ENCODE measurements around the gene TAX1BP1.

The TAX1BP1 gene

GRCh38 chr7:27825891-27826290 is 85.9 kb downstream of the TAX1BP1 start:
- Histone ChIP-seq H2AFZ (ENCODE audit: low read depth, low read length) (no peak overlapping the region), H3K4me3 (ENCODE audit: insufficient read depth in 1 of 2, low read depth in 1 of 2, low read length in 2 of 2) (no peak overlapping the region), H3K18ac (ENCODE audit: low read depth in 1 of 2, low read length in 2 of 2) (no peak overlapping the region), H3K79me1 (replicated peaks; ENCODE audit: low read length, poor library complexity, severe bottlenecking) (peaks cover 10% of the 10 kb centered on the region), H3K23ac (ENCODE audit: low read length in 2 of 2) (no peak overlapping the region), H2BK120ac (ENCODE audit: low read depth, low read length) (no peak overlapping the region), H3K27ac (ENCODE audit: low read length, poor library complexity, severe bottlenecking) (no peak overlapping the region), H2AK5ac (ENCODE audit: low read length, severe bottlenecking) (no peak overlapping the region), H3K9me3 (ENCODE audit: control insufficient read depth, low read length) (no peaks in the 10 kb centered on the region), H3K9ac (ENCODE audit: low read length) (no peak overlapping the region), H2BK12ac (ENCODE audit: low read length in 2 of 2) (no peak overlapping the region), H3K36me3 (ENCODE audit: control insufficient read depth in 1 of 2, insufficient read depth in 2 of 2, low read depth in 1 of 2, low read length in 2 of 2) (peaks cover 4 to 60% of the 10 kb centered on the region in 2 experiments), H3K4me2 (ENCODE audit: low read length, poor library complexity, severe bottlenecking) (no peak overlapping the region), H3K14ac (ENCODE audit: low read length in 2 of 2) (no peak overlapping the region), H3K27me3 (ENCODE audit: control insufficient read depth in 1 of 2, insufficient read depth in 1 of 2, low read length in 2 of 2) (no peaks in the 10 kb centered on the region), H2BK5ac (ENCODE audit: low read depth, low read length, poor library complexity, severe bottlenecking) (no peak overlapping the region), H4K8ac (ENCODE audit: low read length) (no peak overlapping the region), H3K4ac (ENCODE audit: low read depth in 1 of 2, low read length in 2 of 2) (no peak overlapping the region), H3K4me1 (ENCODE audit: control insufficient read depth, insufficient read depth, low read depth, low read length) (no peaks in the 10 kb centered on the region), H2BK15ac (ENCODE audit: low read depth, poor library complexity, severe bottlenecking) (no peak overlapping the region), H4K91ac (ENCODE audit: low read length) (no peak overlapping the region)
- DNase-seq, result no peak
- no CpG with 5 or more reads among the region's 2 CpGs for WGBS

DNA sequence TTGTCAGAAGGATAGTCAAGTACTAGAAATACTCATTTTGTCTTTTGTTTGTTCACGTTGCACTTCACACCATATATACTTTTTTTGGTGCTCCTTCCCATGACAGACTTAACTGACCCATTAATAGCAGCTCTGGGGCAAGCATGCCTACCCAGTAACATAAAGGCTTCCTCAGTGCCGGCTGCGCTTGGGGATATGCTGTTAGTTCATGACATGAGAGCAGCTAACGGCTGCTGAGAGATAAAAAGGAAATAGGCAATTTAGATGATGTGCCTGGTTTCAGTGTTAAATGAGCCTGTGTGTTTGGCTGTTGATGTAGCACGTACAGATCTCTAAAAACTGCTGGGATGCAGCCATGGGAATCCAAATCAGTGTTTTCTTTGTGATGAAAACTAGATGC is 86.4 kb downstream of the TAX1BP1 start:
- no peak for DNase-seq
- no peak overlapping the region for H2BK120ac ChIP-seq (ENCODE audit: low read depth, low read length)
- peaks cover 10% of the 10 kb centered on the region for H3K79me1 ChIP-seq (replicated peaks; ENCODE audit: low read length, poor library complexity, severe bottlenecking)
- H2BK15ac ChIP-seq (ENCODE audit: low read depth, poor library complexity, severe bottlenecking), result no peak overlapping the region
- no peaks in the 10 kb centered on the region for H3K4me1 ChIP-seq (ENCODE audit: control insufficient read depth, insufficient read depth, low read depth, low read length)
- peaks cover 4 to 64% of the 10 kb centered on the region in 2 experiments for H3K36me3 ChIP-seq (ENCODE audit: control insufficient read depth in 1 of 2, insufficient read depth in 2 of 2, low read depth in 1 of 2, low read length in 2 of 2)
- WGBS, result 27% methylated on average over 5 of the region's 5 CpGs
- no peak overlapping the region for H4K8ac ChIP-seq (ENCODE audit: low read length)
- no peak overlapping the region for H3K4me2 ChIP-seq (ENCODE audit: low read length, poor library complexity, severe bottlenecking)
- H3K18ac ChIP-seq (ENCODE audit: low read depth in 1 of 2, low read length in 2 of 2), result no peak overlapping the region
- no peak overlapping the region for H3K4ac ChIP-seq (ENCODE audit: low read depth in 1 of 2, low read length in 2 of 2)
- H3K23ac ChIP-seq (ENCODE audit: low read length in 2 of 2), result no peak overlapping the region
- no peak overlapping the region for H4K91ac ChIP-seq (ENCODE audit: low read length)
- H3K27me3 ChIP-seq (ENCODE audit: control insufficient read depth in 1 of 2, insufficient read depth in 1 of 2, low read length in 2 of 2), result no peaks in the 10 kb centered on the region
- H2AK5ac ChIP-seq (ENCODE audit: low read length, severe bottlenecking), result no peak overlapping the region
- no peak overlapping the region for H3K4me3 ChIP-seq (ENCODE audit: insufficient read depth in 1 of 2, low read depth in 1 of 2, low read length in 2 of 2)
- H3K9ac ChIP-seq (ENCODE audit: low read length), result no peak overlapping the region
- H3K9me3 ChIP-seq (ENCODE audit: control insufficient read depth, low read length), result no peaks in the 10 kb centered on the region
- no peak overlapping the region for H3K14ac ChIP-seq (ENCODE audit: low read length in 2 of 2)
- H3K27ac ChIP-seq (ENCODE audit: low read length, poor library complexity, severe bottlenecking), result no peak overlapping the region
- H2BK12ac ChIP-seq (ENCODE audit: low read length in 2 of 2), result no peak overlapping the region
- H2BK5ac ChIP-seq (ENCODE audit: low read depth, low read length, poor library complexity, severe bottlenecking), result no peak overlapping the region
- no peak overlapping the region for H2AFZ ChIP-seq (ENCODE audit: low read depth, low read length)

- Histone ChIP-seq H3K27ac (ENCODE audit: low read length, poor library complexity, severe bottlenecking) (no peak overlapping the region), H3K9me3 (ENCODE audit: control insufficient read depth, low read length) (no peaks in the 10 kb centered on the region), H2BK5ac (ENCODE audit: low read depth, low read length, poor library complexity, severe bottlenecking) (no peak overlapping the region), H3K4me1 (ENCODE audit: control insufficient read depth, insufficient read depth, low read depth, low read length) (peaks cover 5% of the 10 kb centered on the region), H3K18ac (ENCODE audit: low read depth in 1 of 2, low read length in 2 of 2) (no peak overlapping the region), H2BK12ac (ENCODE audit: low read length in 2 of 2) (no peak overlapping the region), H3K4me2 (ENCODE audit: low read length, poor library complexity, severe bottlenecking) (no peak overlapping the region), H2BK120ac (ENCODE audit: low read depth, low read length) (no peak overlapping the region), H4K91ac (ENCODE audit: low read length) (no peak overlapping the region), H4K8ac (ENCODE audit: low read length) (no peak overlapping the region), H3K23ac (ENCODE audit: low read length in 2 of 2) (no peak overlapping the region), H3K79me1 (replicated peaks; ENCODE audit: low read length, poor library complexity, severe bottlenecking) (peaks cover 6% of the 10 kb centered on the region), H2AK5ac (ENCODE audit: low read length, severe bottlenecking) (no peak overlapping the region), H3K14ac (ENCODE audit: low read length in 2 of 2) (no peak overlapping the region), H3K4ac (ENCODE audit: low read depth in 1 of 2, low read length in 2 of 2) (no peak overlapping the region), H2BK15ac (ENCODE audit: low read depth, poor library complexity, severe bottlenecking) (no peak overlapping the region), H3K4me3 (ENCODE audit: insufficient read depth in 1 of 2, low read depth in 1 of 2, low read length in 2 of 2) (no peak overlapping the region), H2AFZ (ENCODE audit: low read depth, low read length) (no peak overlapping the region), H3K36me3 (ENCODE audit: control insufficient read depth in 1 of 2, insufficient read depth in 2 of 2, low read depth in 1 of 2, low read length in 2 of 2) (peaks cover 24 to 67% of the 10 kb centered on the region in 2 experiments), H3K9ac (ENCODE audit: low read length) (no peak overlapping the region), H3K27me3 (ENCODE audit: control insufficient read depth in 1 of 2, insufficient read depth in 1 of 2, low read length in 2 of 2) (no peaks in the 10 kb centered on the region)
- DNase-seq, result no peak
- 89% methylated on average over 7 of the region's 7 CpGs for WGBS
Measured at GRCh38 chr7:27834179-27834921, 94.4 kb downstream of the TAX1BP1 start.

DNA sequence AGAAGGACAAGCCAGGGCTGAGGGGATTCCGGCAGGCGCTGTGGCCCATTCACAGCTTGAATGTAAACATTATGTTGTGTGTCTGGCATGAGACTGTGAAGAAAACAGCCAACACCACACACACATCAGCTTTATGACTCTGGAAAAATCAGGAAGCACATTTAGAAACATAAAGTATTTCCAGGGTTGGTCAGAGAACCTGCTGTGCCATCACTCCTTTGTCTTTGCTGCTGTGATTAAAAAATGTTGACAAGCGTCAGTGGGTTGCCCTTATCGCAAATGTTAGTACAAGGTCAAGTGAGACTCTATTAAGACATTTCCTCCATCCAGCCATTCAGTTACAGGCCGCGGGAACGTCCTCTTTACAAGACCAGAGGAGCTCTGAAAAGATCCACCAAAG is 95.4 kb downstream of the TAX1BP1 start:
- H3K9me3 ChIP-seq (ENCODE audit: control insufficient read depth, low read length), result no peaks in the 10 kb centered on the region
- no peak overlapping the region for H3K9ac ChIP-seq (ENCODE audit: low read length)
- H4K91ac ChIP-seq (ENCODE audit: low read length), result no peak overlapping the region
- 19% methylated on average over 6 of the region's 7 CpGs for WGBS
- no peak overlapping the region for H3K27ac ChIP-seq (ENCODE audit: low read length, poor library complexity, severe bottlenecking)
- no peak overlapping the region for H2BK12ac ChIP-seq (ENCODE audit: low read length in 2 of 2)
- H3K4me3 ChIP-seq (ENCODE audit: insufficient read depth in 1 of 2, low read depth in 1 of 2, low read length in 2 of 2), result no peak overlapping the region
- no peak overlapping the region for H2BK15ac ChIP-seq (ENCODE audit: low read depth, poor library complexity, severe bottlenecking)
- H3K4me1 ChIP-seq (ENCODE audit: control insufficient read depth, insufficient read depth, low read depth, low read length), result peaks cover 5% of the 10 kb centered on the region
- H3K14ac ChIP-seq (ENCODE audit: low read length in 2 of 2), result no peak overlapping the region
- H4K8ac ChIP-seq (ENCODE audit: low read length), result no peak overlapping the region
- H3K4ac ChIP-seq (ENCODE audit: low read depth in 1 of 2, low read length in 2 of 2), result no peak overlapping the region
- peak; percentile 75 for DNase-seq
- no peak overlapping the region for H2BK5ac ChIP-seq (ENCODE audit: low read depth, low read length, poor library complexity, severe bottlenecking)
- no peak overlapping the region for H2BK120ac ChIP-seq (ENCODE audit: low read depth, low read length)
- H3K4me2 ChIP-seq (ENCODE audit: low read length, poor library complexity, severe bottlenecking), result no peak overlapping the region
- H3K36me3 ChIP-seq (ENCODE audit: control insufficient read depth in 1 of 2, insufficient read depth in 2 of 2, low read depth in 1 of 2, low read length in 2 of 2), result peaks cover 30 to 66% of the 10 kb centered on the region in 2 experiments
- no peak overlapping the region for H2AFZ ChIP-seq (ENCODE audit: low read depth, low read length)
- no peaks in the 10 kb centered on the region for H3K27me3 ChIP-seq (ENCODE audit: control insufficient read depth in 1 of 2, insufficient read depth in 1 of 2, low read length in 2 of 2)
- H3K23ac ChIP-seq (ENCODE audit: low read length in 2 of 2), result no peak overlapping the region
- H3K79me1 ChIP-seq (replicated peaks; ENCODE audit: low read length, poor library complexity, severe bottlenecking), result peaks cover 6% of the 10 kb centered on the region
- H3K18ac ChIP-seq (ENCODE audit: low read depth in 1 of 2, low read length in 2 of 2), result no peak overlapping the region
- no peak overlapping the region for H2AK5ac ChIP-seq (ENCODE audit: low read length, severe bottlenecking)

All from mesenchymal stem cell (in vitro differentiated cells and primary cell).